Measurements from ENCODE around the gene ABHD6.
"Not testable (repeated sequence)": the region's sequence is repeated elsewhere in the genome, so short reads cannot be mapped to it uniquely, and the experiment has no call there.

The ABHD6 gene

GRCh38 chr3:58273362-58273761 lies 35.8 kb downstream of the ABHD6 start:
- not testable (repeated sequence) for DNase-seq (ENCODE audit: low read depth, low spot score)

GRCh38 chr3:58274027-58274614 lies 36.5 kb downstream of the ABHD6 start:
- DNase-seq (ENCODE audit: low read depth, low spot score), result no peak

- DNase-seq (ENCODE audit: low read depth, low spot score), result no peak
These were observed 43.5 kb downstream of the ABHD6 start for GRCh38 chr3:58281069-58281468.

GRCh38 chr3:58285334-58285733 lies 47.7 kb downstream of the ABHD6 start:
- DNase-seq (ENCODE audit: low read depth, low spot score), result no peak

GRCh38 chr3:58287354-58287753 lies 49.8 kb downstream of the ABHD6 start:
- no peak for DNase-seq (ENCODE audit: low read depth, low spot score)

- no peak for DNase-seq (ENCODE audit: low read depth, low spot score)
These were observed 50.6 kb downstream of the ABHD6 start for GRCh38 chr3:58288011-58288728.

- not testable (repeated sequence) for DNase-seq (ENCODE audit: low read depth, low spot score)
These were observed 51.5 kb downstream of the ABHD6 start for GRCh38 chr3:58288964-58289613.

GRCh38 chr3:58290446-58290845 lies 52.9 kb downstream of the ABHD6 start:
- not testable (repeated sequence) for DNase-seq (ENCODE audit: low read depth, low spot score)

- no peak for DNase-seq (ENCODE audit: low read depth, low spot score)
These were observed 54.2 kb downstream of the ABHD6 start for GRCh38 chr3:58291671-58292338.

GRCh38 chr3:58292866-58293265 lies 55.3 kb downstream of the ABHD6 start:
- no peak for DNase-seq (ENCODE audit: low read depth, low spot score)

GRCh38 chr3:58293516-58293915 lies 55.9 kb downstream of the ABHD6 start:
- DNase-seq (ENCODE audit: low read depth, low spot score), result no peak

- no peak for DNase-seq (ENCODE audit: low read depth, low spot score)
These were observed 58.7 kb downstream of the ABHD6 start for GRCh38 chr3:58296269-58296668.

- no peak for DNase-seq (ENCODE audit: low read depth, low spot score)
These were observed 59.3 kb downstream of the ABHD6 start for GRCh38 chr3:58296843-58297242.

GRCh38 chr3:58298190-58298589 lies 60.6 kb downstream of the ABHD6 start:
- no peak for DNase-seq (ENCODE audit: low read depth, low spot score)

GRCh38 chr3:58299075-58299474 lies 61.5 kb downstream of the ABHD6 start:
- no peak for DNase-seq (ENCODE audit: low read depth, low spot score)

- DNase-seq (ENCODE audit: low read depth, low spot score), result no peak
These were observed 62.4 kb downstream of the ABHD6 start for GRCh38 chr3:58299839-58300516.

- DNase-seq (ENCODE audit: low read depth, low spot score), result peak; percentile 97
These were observed 68.5 kb downstream of the ABHD6 start, which contains the start of the genes HTD2 and RPP14 for GRCh38 chr3:58305882-58306711. Gene HTD2 (plus strand): TSS chr3:58306520. CDS start chr3:58317614, 11,094 bp downstream. Gene RPP14 (plus strand): TSS chr3:58306245. CDS start chr3:58310330, 4,085 bp downstream.

GRCh38 chr3:58307639-58308215 lies 70.1 kb downstream of the ABHD6 start:
- no peak for DNase-seq (ENCODE audit: low read depth, low spot score)

- DNase-seq (ENCODE audit: low read depth, low spot score), result no peak
These were observed 71.1 kb downstream of the ABHD6 start for GRCh38 chr3:58308728-58309127.

GRCh38 chr3:58317811-58318210 lies 80.2 kb downstream of the ABHD6 start:
- DNase-seq (ENCODE audit: low read depth, low spot score), result no peak

Data from smooth muscle cell of the brain vasculature (primary cell).